WI38 (cell line): ENCODE measurements around the gene RBM22.

Experiments
- H3K4me3 ChIP-seq: 2 replicates; pipeline ENCODE4 v1.5.1; 2011; ENCODE audit warnings: low read depth, mild to moderate bottlenecking, control low read depth, low read length
- TF ChIP-seq, protein P1 (sequence below): IDR thresholded peaks from 2 replicates; pipeline ENCODE4 v1.5.1; 2012; ENCODE audit warnings: low read depth, mild to moderate bottlenecking, control low read depth, low read length

RBM22 gene

DNA sequence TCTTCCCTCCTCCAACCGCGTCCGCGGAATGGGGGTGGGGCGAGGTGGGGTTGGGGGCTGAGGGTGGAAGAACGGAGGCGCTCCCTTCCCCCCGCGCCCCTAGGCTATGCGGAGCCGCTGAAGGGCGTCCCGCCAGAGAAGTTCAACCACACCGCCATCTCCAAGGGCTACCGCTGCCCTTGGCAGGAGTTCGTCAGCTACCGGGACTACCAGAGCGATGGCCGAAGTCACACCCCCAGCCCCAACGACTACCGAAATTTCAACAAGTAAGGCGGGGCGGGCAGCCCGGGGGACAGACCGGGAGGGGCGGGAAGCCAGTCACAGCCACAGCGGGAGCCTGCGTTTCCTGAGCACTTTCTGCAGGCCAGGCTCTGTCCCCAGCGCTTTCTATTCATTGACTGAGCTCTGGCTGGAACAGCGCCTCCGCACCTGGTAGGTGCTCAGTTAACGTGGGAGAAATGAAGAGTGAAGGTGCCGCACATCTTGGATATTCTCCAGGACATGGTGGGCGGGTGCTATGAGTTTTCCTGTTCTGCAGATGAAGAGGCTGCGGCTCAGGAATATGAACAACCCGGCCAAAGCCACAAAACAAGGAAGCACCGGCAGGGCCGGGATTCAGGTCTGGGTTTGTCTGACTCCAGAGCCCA is 28.5 kb downstream of the RBM22 start:
- TF ChIP-seq, protein P1, sequence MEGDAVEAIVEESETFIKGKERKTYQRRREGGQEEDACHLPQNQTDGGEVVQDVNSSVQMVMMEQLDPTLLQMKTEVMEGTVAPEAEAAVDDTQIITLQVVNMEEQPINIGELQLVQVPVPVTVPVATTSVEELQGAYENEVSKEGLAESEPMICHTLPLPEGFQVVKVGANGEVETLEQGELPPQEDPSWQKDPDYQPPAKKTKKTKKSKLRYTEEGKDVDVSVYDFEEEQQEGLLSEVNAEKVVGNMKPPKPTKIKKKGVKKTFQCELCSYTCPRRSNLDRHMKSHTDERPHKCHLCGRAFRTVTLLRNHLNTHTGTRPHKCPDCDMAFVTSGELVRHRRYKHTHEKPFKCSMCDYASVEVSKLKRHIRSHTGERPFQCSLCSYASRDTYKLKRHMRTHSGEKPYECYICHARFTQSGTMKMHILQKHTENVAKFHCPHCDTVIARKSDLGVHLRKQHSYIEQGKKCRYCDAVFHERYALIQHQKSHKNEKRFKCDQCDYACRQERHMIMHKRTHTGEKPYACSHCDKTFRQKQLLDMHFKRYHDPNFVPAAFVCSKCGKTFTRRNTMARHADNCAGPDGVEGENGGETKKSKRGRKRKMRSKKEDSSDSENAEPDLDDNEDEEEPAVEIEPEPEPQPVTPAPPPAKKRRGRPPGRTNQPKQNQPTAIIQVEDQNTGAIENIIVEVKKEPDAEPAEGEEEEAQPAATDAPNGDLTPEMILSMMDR, result no peak
- H3K4me3 ChIP-seq, result peak overlapping the region; percentile 58

DNA sequence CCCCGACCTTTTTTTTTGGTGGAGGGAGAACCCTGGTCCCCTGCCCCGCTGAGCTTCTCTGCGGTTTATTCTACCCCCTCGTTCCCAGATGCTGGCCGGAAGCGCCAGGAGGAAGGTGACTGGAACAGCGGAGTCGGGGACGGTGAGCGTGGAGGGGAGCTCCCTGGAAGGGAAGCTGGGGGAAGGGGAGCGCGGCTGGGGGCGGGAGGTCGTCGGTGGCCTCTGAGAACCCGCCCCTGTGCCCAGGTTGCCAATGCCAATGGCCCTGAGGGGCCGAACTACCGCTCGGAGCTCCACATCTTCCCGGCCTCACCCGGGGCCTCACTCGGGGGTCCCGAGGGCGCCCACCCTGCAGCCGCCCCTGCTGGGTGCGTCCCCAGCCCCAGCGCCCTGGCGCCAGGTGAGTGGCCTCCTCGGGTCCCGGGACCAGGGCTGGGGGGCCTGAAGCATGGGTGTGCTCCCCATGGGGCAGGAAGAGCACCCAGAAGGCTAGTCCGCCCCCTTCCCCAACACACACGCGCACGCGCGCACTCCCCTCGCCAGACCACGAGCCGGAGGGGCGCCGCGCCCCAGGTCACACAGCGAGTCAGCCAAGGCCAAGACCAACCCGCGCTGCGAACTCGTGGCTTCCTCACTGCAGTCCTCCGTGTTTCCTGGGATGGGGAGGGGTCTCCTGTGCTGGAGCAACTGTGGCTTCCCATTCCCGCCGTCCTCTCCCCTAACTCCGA is 29.2 kb downstream of the RBM22 start:
- peak overlapping the region; percentile 58 for H3K4me3 ChIP-seq
- TF ChIP-seq, protein P1, result no peak

DNA sequence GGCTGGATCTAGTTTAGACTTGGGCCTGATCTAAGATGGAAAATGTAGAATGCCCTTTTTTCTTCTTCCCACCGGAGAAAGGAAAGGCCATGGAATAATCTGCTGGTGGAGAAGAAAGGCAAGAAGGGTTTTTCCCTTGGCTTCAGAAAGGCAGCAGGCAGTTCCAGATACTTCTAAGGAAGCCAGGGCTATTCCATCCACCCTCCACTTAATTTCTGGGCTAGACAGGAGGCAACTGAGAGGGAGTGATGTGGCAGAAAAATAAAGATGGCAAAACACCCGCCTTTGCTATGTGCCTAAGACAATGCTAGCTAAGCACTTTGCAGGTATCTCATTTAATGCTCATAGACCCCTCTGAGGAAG is 29.9 kb downstream of the RBM22 start:
- no peak overlapping the region for H3K4me3 ChIP-seq
- TF ChIP-seq, protein P1, result no peak

DNA sequence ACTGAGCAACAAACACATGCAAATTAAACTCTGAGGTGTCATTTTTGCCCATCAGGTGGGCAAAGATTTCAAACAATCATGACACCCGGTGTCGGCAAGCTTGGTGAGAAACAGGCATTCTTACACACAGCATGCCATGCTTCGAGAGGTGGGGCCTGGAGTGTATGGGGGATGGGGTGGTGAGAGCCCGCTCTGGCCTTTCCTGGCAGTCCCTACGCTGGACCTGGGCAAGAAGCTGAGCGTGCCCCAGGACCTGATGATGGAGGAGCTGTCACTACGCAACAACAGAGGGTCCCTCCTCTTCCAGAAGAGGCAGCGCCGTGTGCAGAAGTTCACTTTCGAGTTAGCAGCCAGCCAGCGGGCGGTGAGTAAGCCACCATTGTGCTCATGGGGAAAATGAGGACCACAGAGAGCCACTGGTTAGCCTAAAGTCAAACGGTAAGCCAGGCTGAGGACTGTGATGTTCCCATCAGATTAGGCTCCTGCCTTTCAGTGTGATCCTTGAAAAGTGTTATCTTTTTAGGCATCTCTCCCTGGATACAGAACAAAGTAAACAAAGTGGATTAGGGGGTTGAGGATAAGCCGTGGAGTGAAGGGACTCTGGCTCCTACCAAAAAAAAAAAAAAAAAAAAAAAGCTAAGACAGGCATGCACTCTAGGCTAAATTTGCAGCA is 30.5 kb downstream of the RBM22 start:
- H3K4me3 ChIP-seq, result no peak overlapping the region
- TF ChIP-seq, protein P1, result no peak

DNA sequence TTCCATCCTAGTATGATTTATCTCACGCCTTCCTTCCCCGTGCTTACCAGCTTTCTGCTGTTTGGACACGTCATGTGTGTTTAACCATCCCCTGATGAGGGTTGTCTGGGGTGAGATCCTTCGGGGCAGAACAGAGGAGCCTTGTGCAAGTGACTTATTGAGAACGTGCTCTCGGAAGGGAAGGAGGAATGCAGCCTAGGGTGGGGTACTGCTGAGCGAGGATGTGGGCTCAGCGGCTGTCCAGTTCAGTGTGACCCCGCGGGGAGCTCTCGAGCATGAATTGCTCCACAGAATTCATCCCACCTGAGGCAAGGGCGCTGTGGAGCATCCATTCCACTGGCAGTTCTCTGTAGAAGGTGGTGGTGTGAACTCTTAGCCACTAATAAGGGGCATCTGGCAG is 35.8 kb downstream of the RBM22 start:
- no peak overlapping the region for H3K4me3 ChIP-seq
- TF ChIP-seq, protein P1, result no peak

DNA sequence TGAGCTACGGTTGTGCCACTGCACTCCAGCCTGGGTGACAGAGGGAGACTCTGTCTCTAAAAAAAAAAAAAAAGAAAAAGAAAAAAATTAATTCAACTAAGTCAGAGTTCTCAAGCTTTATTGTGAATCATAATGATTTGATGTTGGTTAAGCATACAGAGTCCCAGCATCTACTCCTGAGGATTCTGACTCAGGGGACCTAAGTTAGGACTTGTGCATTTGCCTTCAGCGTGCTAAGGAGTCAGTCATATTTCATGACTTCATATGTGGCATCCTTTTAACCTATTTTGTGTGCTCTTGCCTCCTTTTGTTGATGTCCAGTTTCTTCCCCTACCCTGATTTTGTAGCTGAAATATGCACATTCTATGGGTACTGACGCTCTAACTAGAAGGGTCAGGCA is 36.9 kb downstream of the RBM22 start:
- TF ChIP-seq, protein P1, result no peak

More for the DNA sequence above, 36.9 kb downstream of the RBM22 start:
- H3K4me3 ChIP-seq, result no peak overlapping the region
